Stimulated activated naive CD8-positive, alpha-beta T cell treated with anti-CD3 and anti-CD28 coated beads, Interleukin-15, amount 100 ng/mL, for 72 hours (primary cell): ENCODE measurements around the gene NFATC1.
A peak's percentile ranks its signal among the peaks of the same experiment; 100 is the strongest.

Source experiments
- ATAC-seq: fragments of 150-1000 bp; cut with Tn5 transposase; 2 replicates; pipeline ENCODE4 v1.10.0; 2021; ENCODE audit warnings: mild to moderate bottlenecking, moderate library complexity
- DNase-seq, 2 donors: peaks; one replicate each; pipeline ENCODE4 v3.0.0; 2021 to 2022
- H3K27ac Mint-ChIP-seq, 2 donors: one replicate each; pipeline ENCODE4 v1.8.0; 2022; ENCODE audit warnings: mild to moderate bottlenecking in 2 of 2, mixed read lengths in 2 of 2, moderate library complexity in 2 of 2
- H3K27me3 Mint-ChIP-seq: one replicate; pipeline ENCODE4 v1.8.0; 2022; ENCODE audit warnings: mixed read lengths
- H3K4me1 Mint-ChIP-seq: one replicate; pipeline ENCODE4 v1.8.0; 2022; ENCODE audit warnings: mild to moderate bottlenecking, mixed read lengths
- H3K4me3 Mint-ChIP-seq, 2 donors: one replicate each; pipeline ENCODE4 v1.8.0; 2022; ENCODE audit warnings: mild to moderate bottlenecking in 2 of 2, mixed read lengths in 2 of 2, moderate library complexity in 1 of 2
- H3K9me3 Mint-ChIP-seq, 2 donors: one replicate each; pipeline ENCODE4 v1.8.0; 2022; ENCODE audit warnings: mixed read lengths in 2 of 2

The NFATC1 gene

GRCh38 chr18:79418642-79419041 is 22.9 kb downstream of the NFATC1 start:
- Mint-ChIP-seq H3K4me3 (no peak overlapping the region), H3K27ac (no peak overlapping the region), H3K9me3 (no peaks in the 10 kb centered on the region), H3K4me1 (peaks cover 53% of the 10 kb centered on the region), H3K27me3 (no peaks in the 10 kb centered on the region)
- no peak for ATAC-seq
- DNase-seq: no peak

DNA sequence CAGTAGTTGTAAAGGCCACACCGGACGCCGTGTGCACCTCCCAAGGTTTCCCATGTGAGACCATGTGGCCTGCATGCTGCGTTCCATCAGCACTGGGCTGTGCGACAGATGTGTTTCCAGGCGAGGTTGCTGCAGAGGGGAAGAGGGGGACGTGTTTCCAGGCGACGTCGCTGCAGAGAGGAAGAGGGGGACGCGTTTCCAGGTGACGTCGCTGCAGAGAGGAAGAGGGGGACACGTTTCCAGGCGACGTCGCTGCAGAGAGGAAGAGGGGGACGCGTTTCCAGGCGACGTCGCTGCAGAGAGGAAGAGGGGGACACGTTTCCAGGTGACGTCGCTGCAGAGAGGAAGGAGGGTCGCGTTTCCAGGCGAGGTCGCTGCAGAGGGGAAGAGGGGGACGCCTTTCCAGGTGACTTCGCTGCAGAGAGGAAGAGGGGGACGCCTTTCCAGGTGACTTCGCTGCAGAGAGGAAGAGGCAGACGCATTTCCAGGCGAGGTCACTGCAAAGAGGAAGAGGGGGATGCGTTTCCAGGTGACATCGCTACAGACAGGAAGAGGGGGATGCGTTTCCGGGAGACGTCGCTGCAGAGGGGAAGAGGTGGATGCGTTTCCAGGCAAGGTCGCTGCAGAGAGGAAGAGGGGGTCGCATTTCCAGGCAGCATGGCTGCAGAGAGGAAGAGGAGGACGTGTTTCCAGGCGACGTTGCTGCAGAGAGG is 24.5 kb downstream of the NFATC1 start:
- Mint-ChIP-seq H3K27me3 (no peaks in the 10 kb centered on the region), H3K4me3 (no peak overlapping the region)
- no peak for ATAC-seq

GRCh38 chr18:79421275-79421857 is 25.6 kb downstream of the NFATC1 start:
- no peak overlapping the region for H3K27ac Mint-ChIP-seq
- no peaks in the 10 kb centered on the region for H3K9me3 Mint-ChIP-seq
- peaks cover 55% of the 10 kb centered on the region for H3K4me1 Mint-ChIP-seq
- no peak for DNase-seq
- ATAC-seq: no peak
- H3K4me3 Mint-ChIP-seq: no peak overlapping the region
- H3K27me3 Mint-ChIP-seq: no peaks in the 10 kb centered on the region

More for the DNA sequence above, 24.5 kb downstream of the NFATC1 start:
- peaks cover 51% of the 10 kb centered on the region for H3K4me1 Mint-ChIP-seq
- no peaks in the 10 kb centered on the region for H3K9me3 Mint-ChIP-seq
- H3K27ac Mint-ChIP-seq: peak overlapping the region; percentile 9 to 49
- no peak for DNase-seq

DNA sequence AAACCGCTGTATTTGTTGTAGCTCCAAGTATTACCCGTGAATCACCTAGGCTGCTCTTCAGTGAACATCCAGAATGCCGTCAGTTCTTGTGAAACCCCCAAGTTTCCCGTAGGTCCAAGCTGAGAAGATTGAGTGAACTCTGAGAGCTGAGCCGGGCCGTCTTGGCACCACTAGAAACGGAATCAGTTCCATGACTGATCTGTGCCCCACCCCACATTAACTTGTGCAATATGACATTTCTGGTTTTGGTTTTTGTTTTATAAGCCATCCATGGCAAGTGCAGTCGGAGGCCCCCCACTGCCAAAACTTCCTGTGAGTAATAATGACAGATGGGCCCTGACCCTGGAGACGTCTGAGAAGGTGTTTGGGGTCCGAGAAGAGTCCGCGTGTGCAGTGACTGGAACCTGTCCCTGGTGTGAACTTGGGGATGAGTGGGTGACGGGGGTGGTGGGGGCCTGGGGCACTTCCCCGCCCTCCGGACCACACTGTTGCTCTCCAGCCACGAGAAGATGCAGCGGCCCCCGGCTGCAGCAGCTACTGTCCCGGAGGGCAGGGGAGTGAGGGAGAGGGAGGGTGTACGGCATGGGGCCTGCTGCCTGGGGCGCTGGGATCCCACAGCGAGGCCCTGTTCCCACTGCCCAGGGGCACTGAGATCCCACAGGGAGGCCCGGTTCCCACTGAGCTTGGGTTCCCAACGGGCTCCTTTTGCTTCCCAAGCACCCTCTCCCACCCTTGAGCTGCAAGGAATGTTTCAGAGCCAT is 26.5 kb downstream of the NFATC1 start:
- no peak for ATAC-seq
- no peak for DNase-seq
- no peaks in the 10 kb centered on the region for H3K27me3 Mint-ChIP-seq
- no peaks in the 10 kb centered on the region for H3K9me3 Mint-ChIP-seq
- peaks cover 56% of the 10 kb centered on the region for H3K4me1 Mint-ChIP-seq
- H3K27ac Mint-ChIP-seq: peak overlapping the region; percentile 40 to 54
- no peak overlapping the region for H3K4me3 Mint-ChIP-seq

DNA sequence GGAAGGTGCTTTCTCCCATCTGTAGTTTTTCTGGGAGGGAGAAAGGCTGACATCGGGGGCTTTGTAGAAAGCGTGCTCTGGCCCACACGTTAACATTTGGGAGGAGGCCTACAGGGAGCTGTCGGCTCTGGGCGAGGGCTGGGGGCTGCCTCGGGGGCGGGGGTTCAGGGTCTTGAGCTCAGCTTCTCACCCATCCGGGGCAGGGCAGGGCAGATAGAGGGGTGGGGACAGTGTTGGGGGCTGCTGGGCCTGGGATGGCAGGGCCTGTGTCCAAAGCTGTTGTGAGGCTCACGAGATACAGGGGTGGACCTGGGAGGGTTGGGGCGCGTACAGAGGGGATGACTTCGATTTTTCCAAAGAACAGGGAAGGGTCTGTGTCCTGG is 27.0 kb downstream of the NFATC1 start:
- Mint-ChIP-seq H3K9me3 (no peaks in the 10 kb centered on the region), H3K4me1 (peaks cover 56% of the 10 kb centered on the region), H3K27ac (no peak overlapping the region), H3K4me3 (no peak overlapping the region), H3K27me3 (no peaks in the 10 kb centered on the region)
- peak; percentile 22 for ATAC-seq
- no peak for DNase-seq

DNA sequence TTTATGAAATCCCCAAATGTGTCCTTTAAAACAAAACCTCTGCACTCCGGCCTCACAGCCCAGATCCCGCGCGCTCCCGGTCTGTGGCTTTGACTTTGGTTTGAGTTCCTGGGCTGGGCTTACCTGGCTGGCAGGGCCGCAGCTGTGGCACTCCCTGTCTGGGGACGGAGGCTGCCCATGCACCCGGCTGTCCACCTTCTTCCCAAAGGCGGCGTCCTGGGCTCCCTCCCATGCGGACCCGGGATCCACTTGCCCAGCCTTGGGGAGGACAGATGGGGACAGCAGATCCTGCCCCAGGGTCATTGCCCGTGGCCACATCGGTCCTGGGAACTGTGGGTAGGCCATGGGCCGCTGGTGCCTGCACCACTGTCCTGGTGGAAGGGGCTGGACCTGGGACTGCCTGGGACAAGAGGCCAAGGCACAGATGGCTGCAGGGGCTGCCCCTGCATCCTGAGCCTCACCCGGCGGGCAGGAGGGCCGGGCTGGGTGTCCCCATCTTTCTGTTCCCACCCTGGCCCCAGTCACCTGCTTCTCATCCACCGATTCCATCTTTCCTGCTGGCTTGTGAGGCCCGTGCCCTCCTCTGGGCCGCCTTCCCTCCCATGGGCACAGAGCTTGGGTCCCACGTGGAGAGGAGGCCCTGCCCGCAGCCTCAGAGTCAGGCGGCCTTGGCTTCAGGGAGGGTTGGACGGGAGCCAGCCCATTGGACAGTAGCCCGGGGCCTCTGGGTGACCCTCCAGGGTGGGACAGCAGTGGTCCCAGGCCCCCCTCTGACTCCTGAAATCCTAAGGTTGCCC is 27.7 kb downstream of the NFATC1 start:
- H3K9me3 Mint-ChIP-seq: no peaks in the 10 kb centered on the region

DNA sequence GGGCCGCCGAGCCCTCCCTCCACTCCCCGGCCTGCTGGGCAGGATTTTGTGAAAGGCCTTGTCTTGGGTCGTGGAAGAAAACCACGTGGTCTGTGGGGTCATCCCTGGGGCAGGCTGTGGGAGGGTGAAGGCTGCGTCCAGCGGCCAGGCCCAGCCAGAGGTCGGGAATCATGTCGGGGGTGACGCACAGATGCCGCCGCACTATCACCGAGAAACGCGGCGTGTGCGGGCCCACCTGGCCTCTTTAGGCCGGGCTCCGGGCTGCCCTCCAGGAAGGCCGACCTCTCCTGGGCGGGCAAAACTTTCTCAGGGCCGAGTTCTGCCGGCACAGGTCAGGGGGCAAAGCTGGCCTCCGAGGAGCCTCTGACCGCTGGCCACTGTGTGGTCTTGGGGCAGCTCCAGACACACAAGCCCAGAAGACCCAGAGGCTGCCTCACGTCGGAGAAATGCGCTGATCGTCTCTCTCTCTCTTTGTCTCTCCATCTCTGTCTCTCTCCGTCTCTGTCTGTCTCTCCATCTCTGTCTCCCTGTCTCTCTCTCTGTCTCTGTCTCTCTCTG is 28.4 kb downstream of the NFATC1 start:
- no peak for DNase-seq
- no peak overlapping the region for H3K4me3 Mint-ChIP-seq
- peaks cover 62% of the 10 kb centered on the region for H3K4me1 Mint-ChIP-seq
- ATAC-seq: no peak
- no peaks in the 10 kb centered on the region for H3K9me3 Mint-ChIP-seq
- peak overlapping the region; percentile 56 to 77 for H3K27ac Mint-ChIP-seq
- no peaks in the 10 kb centered on the region for H3K27me3 Mint-ChIP-seq

More for the DNA sequence above, 27.7 kb downstream of the NFATC1 start:
- Mint-ChIP-seq H3K4me1 (peaks cover 60% of the 10 kb centered on the region), H3K4me3 (no peak overlapping the region), H3K27me3 (no peaks in the 10 kb centered on the region), H3K27ac (peak overlapping the region in 1 of 2 donors; percentile 27)
- no peak for DNase-seq
- no peak for ATAC-seq

DNA sequence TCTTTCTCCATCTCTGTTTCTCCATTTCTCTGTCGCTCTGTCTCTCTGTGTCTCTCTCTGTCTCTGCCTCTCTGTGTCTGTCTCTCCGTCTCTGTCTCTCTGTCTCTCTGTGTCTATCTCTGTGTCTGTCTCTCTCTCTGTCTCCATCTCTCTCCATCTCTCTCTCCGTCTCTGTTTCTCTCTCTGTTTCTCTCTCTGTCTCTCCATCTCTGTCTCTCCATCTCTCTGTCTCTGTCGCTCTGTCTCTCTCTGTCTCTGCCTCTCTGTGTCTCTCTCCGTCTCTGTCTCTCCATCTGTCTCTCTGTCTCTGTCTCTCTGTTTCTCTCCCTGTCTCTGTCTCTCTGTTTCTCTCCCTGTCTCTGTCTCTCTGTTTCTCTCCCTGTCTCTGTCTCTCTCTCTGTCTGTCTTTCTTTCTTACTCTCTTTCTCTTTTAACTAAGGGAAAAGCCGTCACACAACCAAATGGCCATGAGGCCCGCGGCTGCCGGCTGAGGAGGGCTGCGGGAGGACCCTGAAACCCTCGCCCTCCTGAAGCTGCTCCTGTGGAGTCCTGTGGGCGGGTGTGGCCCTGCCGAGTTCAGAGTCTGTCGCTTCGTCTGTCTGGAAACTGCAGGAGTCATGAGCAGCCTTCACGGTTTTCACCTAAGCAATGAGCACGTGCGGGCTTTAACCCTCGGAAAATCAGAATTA is 29.3 kb downstream of the NFATC1 start:
- H3K4me1 Mint-ChIP-seq: peaks cover 61% of the 10 kb centered on the region
- H3K27ac Mint-ChIP-seq: peak overlapping the region; percentile 77 to 86
- no peaks in the 10 kb centered on the region for H3K27me3 Mint-ChIP-seq
- H3K9me3 Mint-ChIP-seq: no peaks in the 10 kb centered on the region
- H3K4me3 Mint-ChIP-seq: no peak overlapping the region
- no peak for ATAC-seq
- DNase-seq: no peak

DNA sequence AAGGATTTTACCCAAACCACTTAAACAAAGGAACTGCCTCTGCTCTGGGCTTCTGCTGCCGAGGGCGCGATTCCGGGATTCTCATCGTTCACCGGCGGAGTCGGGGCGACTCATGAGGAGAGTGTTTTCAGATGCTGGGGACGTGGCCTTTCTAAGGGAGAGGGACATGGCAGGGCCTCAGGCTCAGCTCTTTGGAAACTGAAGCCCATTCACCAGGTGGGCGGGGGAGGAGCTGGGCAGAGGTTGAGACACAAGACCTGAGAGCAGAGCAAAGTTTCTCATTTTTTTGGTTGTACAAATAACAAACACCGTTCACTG is 29.8 kb downstream of the NFATC1 start:
- no peaks in the 10 kb centered on the region for H3K27me3 Mint-ChIP-seq
- peaks cover 56% of the 10 kb centered on the region for H3K4me1 Mint-ChIP-seq
- no peak overlapping the region for H3K4me3 Mint-ChIP-seq
- no peaks in the 10 kb centered on the region for H3K9me3 Mint-ChIP-seq
- DNase-seq (no peak), ATAC-seq (no peak)
- peak overlapping the region in 1 of 2 donors; percentile 86 for H3K27ac Mint-ChIP-seq

DNA sequence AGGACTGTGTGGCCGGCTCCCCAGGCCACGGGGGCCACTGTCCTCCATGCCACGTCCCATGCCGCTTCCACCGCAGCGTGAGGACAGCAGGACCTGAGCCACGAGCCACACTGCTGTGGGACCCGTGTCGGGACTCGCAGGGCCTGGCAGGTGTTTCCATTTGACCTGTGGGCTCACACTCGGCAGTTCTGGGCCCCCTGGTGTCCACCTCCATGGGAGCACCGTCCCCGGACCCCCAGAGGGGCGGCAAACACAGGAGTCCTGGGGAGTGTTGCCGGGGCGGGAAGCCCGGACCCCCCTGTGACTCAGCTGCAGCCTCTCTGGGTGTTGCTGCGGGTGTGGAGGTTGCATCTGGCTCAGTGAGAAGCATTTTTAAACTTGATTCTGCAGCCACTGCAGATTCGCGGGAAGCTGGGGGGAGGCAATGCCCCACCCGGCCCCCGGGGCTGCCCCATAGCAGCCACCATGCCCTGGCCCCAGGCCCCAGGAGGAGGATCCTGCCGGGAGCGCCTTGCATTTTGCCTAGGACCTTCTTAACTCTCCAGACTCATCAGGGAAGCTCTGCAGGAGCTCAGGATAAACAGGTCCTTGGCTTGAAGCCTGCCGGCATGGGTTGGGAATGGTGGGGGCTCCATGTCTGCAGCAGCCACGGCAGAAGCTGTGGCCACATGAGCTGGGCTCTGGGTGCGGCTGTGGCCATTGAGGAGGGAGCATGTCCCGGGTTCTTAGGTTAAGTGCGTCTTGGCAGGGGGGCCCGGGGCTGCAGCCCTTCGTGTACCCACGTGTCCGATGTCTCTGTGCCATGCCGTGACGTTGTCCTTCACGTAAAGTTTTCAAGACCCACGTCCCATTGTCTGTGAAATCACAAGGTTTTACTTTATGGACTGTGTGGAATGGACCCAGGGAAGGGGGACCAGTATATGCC is 30.9 kb downstream of the NFATC1 start:
- H3K27me3 Mint-ChIP-seq: no peaks in the 10 kb centered on the region
- peak overlapping the region in 1 of 2 donors; percentile 34 for H3K27ac Mint-ChIP-seq

DNA sequence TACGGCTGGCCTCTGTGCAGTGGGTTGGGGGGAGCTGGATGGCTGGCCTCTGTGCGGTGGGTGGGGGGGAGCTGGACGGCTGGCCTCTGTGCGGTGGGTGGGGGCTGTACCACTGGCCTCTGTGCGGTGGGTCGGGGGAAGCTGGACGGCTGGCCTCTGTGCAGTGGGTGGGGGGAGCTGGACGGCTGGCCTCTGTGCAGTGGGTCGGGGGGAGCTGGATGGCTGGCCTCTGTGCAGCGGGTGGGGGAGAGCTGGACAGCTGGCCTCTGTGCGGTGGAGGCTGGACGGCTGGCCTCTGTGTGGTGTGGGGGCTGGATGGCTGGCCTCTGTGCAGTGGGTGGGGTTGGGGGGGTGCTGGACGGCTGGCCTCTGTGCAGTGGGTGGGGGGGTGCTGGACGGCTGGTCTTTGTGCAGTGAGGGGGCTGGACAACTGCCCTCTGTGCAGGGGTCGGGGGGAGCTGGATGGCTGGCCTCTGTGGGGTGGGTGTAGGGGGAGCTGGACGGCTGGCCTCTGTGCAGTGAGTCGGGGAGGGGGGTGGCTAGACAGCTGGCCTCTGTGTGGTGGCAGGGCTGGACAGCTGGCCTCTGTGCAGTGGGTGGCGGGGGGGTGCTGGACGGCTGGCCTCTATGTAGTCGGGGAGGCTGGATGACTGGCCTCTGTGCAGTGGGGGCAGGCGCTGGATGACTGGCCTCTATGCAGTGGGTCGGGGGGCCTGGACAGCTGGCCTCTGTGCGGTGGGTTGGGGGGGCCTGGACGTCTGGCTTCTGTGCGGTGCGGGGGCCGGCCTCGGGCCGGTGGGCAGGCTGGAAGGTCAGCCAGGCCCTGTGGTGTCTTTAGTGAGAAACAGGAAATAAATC is 31.9 kb downstream of the NFATC1 start:
- H3K27ac Mint-ChIP-seq: no peak overlapping the region
- peaks cover 50% of the 10 kb centered on the region for H3K4me1 Mint-ChIP-seq
- no peaks in the 10 kb centered on the region for H3K27me3 Mint-ChIP-seq
- H3K9me3 Mint-ChIP-seq: no peaks in the 10 kb centered on the region
- DNase-seq (no peak), ATAC-seq (peak; percentile 21)
- no peak overlapping the region for H3K4me3 Mint-ChIP-seq

More for the DNA sequence above, 30.9 kb downstream of the NFATC1 start:
- peak; percentile 10 for ATAC-seq
- Mint-ChIP-seq H3K4me1 (peaks cover 47% of the 10 kb centered on the region), H3K9me3 (no peaks in the 10 kb centered on the region), H3K4me3 (no peak overlapping the region)
- no peak for DNase-seq

- no peak overlapping the region for H3K4me3 Mint-ChIP-seq
- H3K9me3 Mint-ChIP-seq: no peaks in the 10 kb centered on the region
- H3K27me3 Mint-ChIP-seq: no peaks in the 10 kb centered on the region
- ATAC-seq: no peak
- H3K4me1 Mint-ChIP-seq: peaks cover 55% of the 10 kb centered on the region
- peak overlapping the region in 1 of 2 donors; percentile 55 for H3K27ac Mint-ChIP-seq
- no peak for DNase-seq
Measured at GRCh38 chr18:79428287-79428686, 32.6 kb downstream of the NFATC1 start.

- H3K27ac Mint-ChIP-seq: peak overlapping the region in 1 of 2 donors; percentile 89
- ATAC-seq (no peak), DNase-seq (no peak)
- no peak overlapping the region for H3K4me3 Mint-ChIP-seq
- H3K27me3 Mint-ChIP-seq: no peaks in the 10 kb centered on the region
- H3K9me3 Mint-ChIP-seq: no peaks in the 10 kb centered on the region
- H3K4me1 Mint-ChIP-seq: peaks cover 54% of the 10 kb centered on the region
Measured at GRCh38 chr18:79429381-79429780, 33.7 kb downstream of the NFATC1 start.
